ENCODE results near the gene PYGB.
"Not testable (repeated sequence)": the region's sequence is repeated elsewhere in the genome, so short reads cannot be mapped to it uniquely, and the experiment has no call there.

PYGB gene

DNA sequence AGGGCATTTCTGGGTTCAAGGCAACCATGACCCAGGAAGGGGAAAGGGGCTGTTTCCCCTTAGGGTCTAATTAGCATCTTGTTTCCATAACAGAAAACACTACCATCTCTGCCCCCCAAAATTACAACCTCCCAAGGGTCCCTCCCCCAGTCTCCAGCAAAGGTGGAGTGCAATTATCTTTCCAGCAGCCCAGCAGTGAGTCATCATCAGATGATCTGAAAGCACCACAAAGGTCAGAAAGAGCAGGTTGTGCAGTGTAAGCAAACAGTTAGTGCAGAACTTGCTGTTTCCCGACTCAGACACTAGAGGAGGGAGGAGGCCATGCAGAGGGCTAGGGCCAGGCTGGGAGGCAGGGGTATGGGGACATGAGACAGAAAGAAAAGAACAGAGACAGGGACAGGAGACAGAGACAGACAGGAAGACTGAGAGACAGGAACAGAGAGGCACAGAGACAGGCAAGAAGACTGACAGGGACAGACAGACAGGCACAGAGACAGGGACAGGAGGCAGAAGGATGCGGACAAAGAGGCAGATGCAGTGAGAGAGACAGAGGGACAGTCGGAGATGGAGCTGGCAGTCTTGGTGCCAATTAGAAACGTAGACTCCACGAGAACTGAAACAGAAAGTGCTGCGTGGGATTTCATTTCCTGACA is 62.5 kb downstream of the PYGB start:
- peak overlapping the region; percentile 83 for H3K27ac ChIP-seq (ENCODE audit: low read depth, low read length)
- H4K91ac ChIP-seq (ENCODE audit: low read depth, low read length) = peak overlapping the region; percentile 81
- no peak overlapping the region for H3K23ac ChIP-seq (ENCODE audit: low read length)
- H3K4ac ChIP-seq (ENCODE audit: low read depth, low read length) = peak overlapping the region; percentile 57
- H2BK5ac ChIP-seq (ENCODE audit: low read depth, low read length, poor library complexity) = peak overlapping the region; percentile 64
- H3K4me2 ChIP-seq (ENCODE audit: low read length) = peak overlapping the region; percentile 51
- no peak overlapping the region for H3K4me3 ChIP-seq (ENCODE audit: low read depth, low read length)
- H3K79me1 ChIP-seq (ENCODE audit: low read length) = peaks cover 28% of the 10 kb centered on the region
- H3K79me2 ChIP-seq (ENCODE audit: control insufficient read depth, insufficient read depth, low read length, poor library complexity) = peaks cover 10% of the 10 kb centered on the region
- H3K36me3 ChIP-seq (ENCODE audit: control insufficient read depth in 1 of 2, insufficient read depth in 2 of 2, low read length in 2 of 2) = peaks cover 19 to 21% of the 10 kb centered on the region in 2 experiments
- no peaks in the 10 kb centered on the region for H3K27me3 ChIP-seq (ENCODE audit: insufficient read depth, low read length)
- H3K18ac ChIP-seq (ENCODE audit: low read length) = peak overlapping the region; percentile 76
- no CpG with 5 or more reads among the region's 6 CpGs for WGBS (ENCODE audit: extremely low coverage, insufficient coverage, insufficient read length)
- no peak overlapping the region for H4K12ac ChIP-seq (ENCODE audit: low read depth, low read length)
- peak; percentile 33 to 69 for DNase-seq
- H2AFZ ChIP-seq (ENCODE audit: insufficient read depth, low read length, poor library complexity) = no peak overlapping the region
- peak overlapping the region; percentile 27 for H3K14ac ChIP-seq (ENCODE audit: low read length)
- H2AK5ac ChIP-seq (ENCODE audit: low read length) = peak overlapping the region; percentile 45
- peak overlapping the region; percentile 66 for H2BK120ac ChIP-seq (ENCODE audit: insufficient read depth, low read length, poor library complexity)
- no peak overlapping the region for H3K9ac ChIP-seq (ENCODE audit: low read length)
- H3K4me1 ChIP-seq (ENCODE audit: control insufficient read depth in 1 of 2, insufficient read depth in 2 of 2, low read length in 2 of 2) = peaks cover 26 to 35% of the 10 kb centered on the region in 2 experiments
- no peaks in the 10 kb centered on the region for H3K9me3 ChIP-seq (ENCODE audit: insufficient read depth, low read depth, low read length)
- peak overlapping the region; percentile 71 for H2BK12ac ChIP-seq (ENCODE audit: low read length)
- peak overlapping the region; percentile 69 for H4K8ac ChIP-seq (ENCODE audit: low read depth, low read length)

DNA sequence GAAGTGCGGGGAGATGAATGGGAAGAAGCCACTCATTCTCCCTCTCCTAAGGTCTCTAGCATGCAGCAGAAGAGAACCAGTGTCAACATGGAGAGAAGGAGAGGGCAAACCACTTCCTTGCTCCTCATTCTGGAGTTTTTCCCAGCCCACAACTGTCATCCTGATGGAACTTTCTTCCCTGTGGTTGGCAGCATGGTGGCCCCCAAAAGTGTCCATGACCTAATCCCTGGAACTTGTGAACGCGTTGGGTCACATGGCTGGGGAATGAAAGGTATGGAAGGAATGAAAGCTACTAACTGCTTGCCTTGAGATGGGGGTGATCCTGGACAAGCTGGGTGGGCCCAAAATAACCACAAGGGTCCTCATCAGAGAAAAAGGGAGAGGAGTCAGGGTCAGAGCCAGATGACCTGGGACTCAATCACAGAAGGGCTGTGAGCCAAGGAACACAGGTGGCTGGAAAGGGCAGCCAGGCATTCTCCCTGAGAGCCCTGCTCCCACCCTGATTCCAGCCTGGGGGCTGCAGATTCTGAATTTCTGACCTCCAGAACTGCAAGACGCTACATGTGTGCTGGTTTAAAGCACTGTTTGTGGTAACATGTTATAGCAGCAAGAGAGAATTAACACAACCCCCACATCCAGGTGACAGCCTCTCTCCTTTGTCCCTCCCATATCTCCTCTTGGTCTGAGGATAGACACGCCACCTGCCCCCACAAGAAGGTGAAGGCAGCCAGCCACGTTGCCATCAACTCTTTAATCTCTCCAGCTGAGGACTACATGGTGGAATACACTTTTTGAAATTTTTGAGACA is 63.2 kb downstream of the PYGB start:
- H3K9ac ChIP-seq (ENCODE audit: low read length) = no peak overlapping the region
- H3K14ac ChIP-seq (ENCODE audit: low read length) = peak overlapping the region; percentile 9
- H3K4ac ChIP-seq (ENCODE audit: low read depth, low read length) = peak overlapping the region; percentile 9
- no peaks in the 10 kb centered on the region for H3K9me3 ChIP-seq (ENCODE audit: insufficient read depth, low read depth, low read length)
- H2BK5ac ChIP-seq (ENCODE audit: low read depth, low read length, poor library complexity) = peak overlapping the region; percentile 29
- WGBS (ENCODE audit: extremely low coverage, insufficient coverage, insufficient read length) = no CpG with 5 or more reads among the region's 6 CpGs
- H4K8ac ChIP-seq (ENCODE audit: low read depth, low read length) = peak overlapping the region; percentile 12
- peak overlapping the region; percentile 15 for H3K18ac ChIP-seq (ENCODE audit: low read length)
- peaks cover 19 to 24% of the 10 kb centered on the region in 2 experiments for H3K36me3 ChIP-seq (ENCODE audit: control insufficient read depth in 1 of 2, insufficient read depth in 2 of 2, low read length in 2 of 2)
- no peaks in the 10 kb centered on the region for H3K27me3 ChIP-seq (ENCODE audit: insufficient read depth, low read length)
- no peak overlapping the region for H3K23ac ChIP-seq (ENCODE audit: low read length)
- H3K27ac ChIP-seq (ENCODE audit: low read depth, low read length) = peak overlapping the region; percentile 83
- H2AK5ac ChIP-seq (ENCODE audit: low read length) = no peak overlapping the region
- H4K12ac ChIP-seq (ENCODE audit: low read depth, low read length) = no peak overlapping the region
- peak overlapping the region; percentile 20 for H3K4me2 ChIP-seq (ENCODE audit: low read length)
- H3K79me1 ChIP-seq (ENCODE audit: low read length) = peaks cover 28% of the 10 kb centered on the region
- H4K91ac ChIP-seq (ENCODE audit: low read depth, low read length) = peak overlapping the region; percentile 38
- no peak for DNase-seq
- H2BK120ac ChIP-seq (ENCODE audit: insufficient read depth, low read length, poor library complexity) = peak overlapping the region; percentile 66
- H2AFZ ChIP-seq (ENCODE audit: insufficient read depth, low read length, poor library complexity) = no peak overlapping the region
- H3K4me3 ChIP-seq (ENCODE audit: low read depth, low read length) = no peak overlapping the region
- H3K79me2 ChIP-seq (ENCODE audit: control insufficient read depth, insufficient read depth, low read length, poor library complexity) = peaks cover 10% of the 10 kb centered on the region
- peaks cover 26 to 39% of the 10 kb centered on the region in 2 experiments for H3K4me1 ChIP-seq (ENCODE audit: control insufficient read depth in 1 of 2, insufficient read depth in 2 of 2, low read length in 2 of 2)
- peak overlapping the region; percentile 1 for H2BK12ac ChIP-seq (ENCODE audit: low read length)

DNA sequence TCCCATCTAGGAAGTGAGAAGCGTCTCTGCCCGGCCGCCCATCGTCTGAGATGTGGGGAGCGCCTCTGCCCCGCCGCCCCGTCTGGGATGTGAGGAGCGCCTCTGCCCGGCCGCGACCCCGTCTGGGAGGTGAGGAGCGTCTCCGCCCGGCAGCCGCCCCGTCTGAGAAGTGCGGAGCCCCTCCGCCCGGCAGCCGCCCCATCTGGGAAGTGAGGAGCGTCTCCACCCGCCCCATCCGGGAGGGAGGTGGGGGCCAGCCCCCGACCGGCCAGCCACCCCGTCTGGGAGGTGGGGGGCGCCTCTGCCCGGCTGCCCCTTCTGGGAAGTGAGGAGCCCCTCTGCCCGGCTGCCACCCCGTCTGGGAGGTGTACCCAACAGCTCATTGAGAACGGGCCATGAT is 64.8 kb downstream of the PYGB start:
- WGBS (ENCODE audit: extremely low coverage, insufficient coverage, insufficient read length) = no CpG with 5 or more reads among the region's 33 CpGs
- H3K9me3 ChIP-seq (ENCODE audit: insufficient read depth, low read depth, low read length); H3K23ac ChIP-seq (ENCODE audit: low read length); H4K8ac ChIP-seq (ENCODE audit: low read depth, low read length); H3K4me2 ChIP-seq (ENCODE audit: low read length); H3K14ac ChIP-seq (ENCODE audit: low read length); H3K79me2 ChIP-seq (ENCODE audit: control insufficient read depth, insufficient read depth, low read length, poor library complexity); H3K4me3 ChIP-seq (ENCODE audit: low read depth, low read length); H4K91ac ChIP-seq (ENCODE audit: low read depth, low read length); DNase-seq; H2AFZ ChIP-seq (ENCODE audit: insufficient read depth, low read length, poor library complexity); H3K18ac ChIP-seq (ENCODE audit: low read length); H2BK120ac ChIP-seq (ENCODE audit: insufficient read depth, low read length, poor library complexity); H3K27ac ChIP-seq (ENCODE audit: low read depth, low read length); H4K12ac ChIP-seq (ENCODE audit: low read depth, low read length); H2BK12ac ChIP-seq (ENCODE audit: low read length); H3K27me3 ChIP-seq (ENCODE audit: insufficient read depth, low read length); H3K4ac ChIP-seq (ENCODE audit: low read depth, low read length); H2BK5ac ChIP-seq (ENCODE audit: low read depth, low read length, poor library complexity); H3K9ac ChIP-seq (ENCODE audit: low read length); H2AK5ac ChIP-seq (ENCODE audit: low read length): not testable (repeated sequence)
- Histone ChIP-seq H3K4me1 (ENCODE audit: control insufficient read depth in 1 of 2, insufficient read depth in 2 of 2, low read length in 2 of 2) (peaks cover 26 to 39% of the 10 kb centered on the region in 2 experiments), H3K79me1 (ENCODE audit: low read length) (peaks cover 28% of the 10 kb centered on the region), H3K36me3 (ENCODE audit: control insufficient read depth in 1 of 2, insufficient read depth in 2 of 2, low read length in 2 of 2) (peaks cover 19 to 26% of the 10 kb centered on the region in 2 experiments)

DNA sequence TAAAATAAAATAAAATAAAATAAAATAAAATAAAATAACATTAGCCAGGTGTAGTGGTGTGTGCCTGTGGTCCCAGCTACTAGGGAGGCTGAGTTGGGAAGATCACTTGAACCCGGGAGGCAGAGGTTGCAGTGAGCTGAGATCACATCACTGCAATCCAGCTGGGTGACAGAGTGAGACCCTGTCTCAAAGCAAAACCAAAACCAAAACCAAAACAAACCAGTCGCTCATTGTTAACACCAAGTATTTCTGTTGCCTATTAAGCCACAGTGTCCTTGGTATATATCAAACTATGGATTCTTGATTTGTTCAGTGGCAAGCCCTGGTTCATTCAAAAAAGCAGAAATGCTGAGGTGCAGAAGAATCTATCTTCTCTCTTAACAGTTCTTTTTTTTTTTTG is 65.7 kb downstream of the PYGB start:
- Histone ChIP-seq H3K27me3 (ENCODE audit: insufficient read depth, low read length) (no peaks in the 10 kb centered on the region), H3K79me2 (ENCODE audit: control insufficient read depth, insufficient read depth, low read length, poor library complexity) (peaks cover 7% of the 10 kb centered on the region), H3K4ac (ENCODE audit: low read depth, low read length) (no peak overlapping the region), H3K14ac (ENCODE audit: low read length) (no peak overlapping the region), H3K9me3 (ENCODE audit: insufficient read depth, low read depth, low read length) (no peaks in the 10 kb centered on the region), H2AFZ (ENCODE audit: insufficient read depth, low read length, poor library complexity) (no peak overlapping the region), H3K23ac (ENCODE audit: low read length) (no peak overlapping the region), H3K4me1 (ENCODE audit: control insufficient read depth in 1 of 2, insufficient read depth in 2 of 2, low read length in 2 of 2) (peaks cover 25 to 36% of the 10 kb centered on the region in 2 experiments), H4K91ac (ENCODE audit: low read depth, low read length) (no peak overlapping the region), H3K9ac (ENCODE audit: low read length) (no peak overlapping the region), H3K79me1 (ENCODE audit: low read length) (peaks cover 24% of the 10 kb centered on the region), H3K18ac (ENCODE audit: low read length) (no peak overlapping the region), H4K8ac (ENCODE audit: low read depth, low read length) (no peak overlapping the region), H2AK5ac (ENCODE audit: low read length) (no peak overlapping the region), H3K4me2 (ENCODE audit: low read length) (no peak overlapping the region), H2BK120ac (ENCODE audit: insufficient read depth, low read length, poor library complexity) (no peak overlapping the region), H3K36me3 (ENCODE audit: control insufficient read depth in 1 of 2, insufficient read depth in 2 of 2, low read length in 2 of 2) (peaks cover 13 to 19% of the 10 kb centered on the region in 2 experiments), H2BK5ac (ENCODE audit: low read depth, low read length, poor library complexity) (no peak overlapping the region), H3K4me3 (ENCODE audit: low read depth, low read length) (no peak overlapping the region), H4K12ac (ENCODE audit: low read depth, low read length) (no peak overlapping the region), H2BK12ac (ENCODE audit: low read length) (no peak overlapping the region), H3K27ac (ENCODE audit: low read depth, low read length) (no peak overlapping the region)
- no CpG with 5 or more reads among the region's 2 CpGs for WGBS (ENCODE audit: extremely low coverage, insufficient coverage, insufficient read length)
- no peak for DNase-seq

Measured in trophoblast cell (in vitro differentiated cells and primary cell).